C4-2B (cell line): ENCODE results near the gene AKAP7.

Experiments used
- ZFX ChIP-seq: fragments of 450-650 bp; IDR thresholded peaks from 2 replicates; pipeline ENCODE4 v1.6.1; 2017
- TF ChIP-seq, protein P1 (sequence below): fragments of 450-650 bp; conservative IDR thresholded peaks from 2 replicates; pipeline ENCODE4 v1.5.1; 2017; ENCODE audit warnings: mild to moderate bottlenecking

DNA sequence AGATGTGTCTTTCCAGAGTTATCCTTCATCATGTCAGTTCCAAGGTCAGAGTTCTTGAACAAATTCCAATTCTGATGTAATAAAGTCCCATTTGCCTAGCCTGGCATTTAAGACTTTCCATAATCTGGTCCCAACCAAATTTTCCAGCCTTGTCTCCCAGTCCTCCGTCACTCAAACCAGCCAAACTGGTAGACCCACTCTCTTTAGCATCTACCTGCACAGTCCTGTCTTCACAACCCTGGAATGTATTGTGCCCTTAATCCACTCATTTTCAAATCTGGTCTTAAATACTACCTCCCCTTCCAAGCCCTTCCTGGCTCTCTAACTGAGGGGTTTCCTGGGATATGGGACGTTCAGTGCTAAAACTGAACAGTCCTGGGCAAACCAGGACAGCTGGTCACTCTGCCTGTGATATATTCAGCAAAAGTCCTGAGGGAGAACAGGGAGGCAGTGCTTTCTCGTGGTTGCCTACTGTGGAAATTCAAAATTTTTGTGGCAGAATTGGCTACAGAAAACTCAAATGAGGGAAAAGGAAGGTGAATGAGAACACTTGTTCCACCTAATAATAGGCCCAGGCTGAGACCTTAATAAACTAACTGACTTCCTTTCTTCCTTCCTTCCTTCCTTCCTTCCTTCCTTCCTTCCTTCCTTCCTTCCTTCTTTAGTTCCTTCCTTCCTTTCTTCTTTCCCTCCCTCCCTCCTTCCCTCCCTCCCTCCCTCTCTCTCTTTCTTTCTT, 10.8 kb upstream of the AKAP7 start:
- TF ChIP-seq, protein P1, sequence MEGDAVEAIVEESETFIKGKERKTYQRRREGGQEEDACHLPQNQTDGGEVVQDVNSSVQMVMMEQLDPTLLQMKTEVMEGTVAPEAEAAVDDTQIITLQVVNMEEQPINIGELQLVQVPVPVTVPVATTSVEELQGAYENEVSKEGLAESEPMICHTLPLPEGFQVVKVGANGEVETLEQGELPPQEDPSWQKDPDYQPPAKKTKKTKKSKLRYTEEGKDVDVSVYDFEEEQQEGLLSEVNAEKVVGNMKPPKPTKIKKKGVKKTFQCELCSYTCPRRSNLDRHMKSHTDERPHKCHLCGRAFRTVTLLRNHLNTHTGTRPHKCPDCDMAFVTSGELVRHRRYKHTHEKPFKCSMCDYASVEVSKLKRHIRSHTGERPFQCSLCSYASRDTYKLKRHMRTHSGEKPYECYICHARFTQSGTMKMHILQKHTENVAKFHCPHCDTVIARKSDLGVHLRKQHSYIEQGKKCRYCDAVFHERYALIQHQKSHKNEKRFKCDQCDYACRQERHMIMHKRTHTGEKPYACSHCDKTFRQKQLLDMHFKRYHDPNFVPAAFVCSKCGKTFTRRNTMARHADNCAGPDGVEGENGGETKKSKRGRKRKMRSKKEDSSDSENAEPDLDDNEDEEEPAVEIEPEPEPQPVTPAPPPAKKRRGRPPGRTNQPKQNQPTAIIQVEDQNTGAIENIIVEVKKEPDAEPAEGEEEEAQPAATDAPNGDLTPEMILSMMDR = no peak
- TF ChIP-seq ZFX = no peak
